Measurements from ENCODE around the gene MAPKBP1.
"Not testable (repeated sequence)": the region's sequence is repeated elsewhere in the genome, so short reads cannot be mapped to it uniquely, and the experiment has no call there.

MAPKBP1 gene, protein sequence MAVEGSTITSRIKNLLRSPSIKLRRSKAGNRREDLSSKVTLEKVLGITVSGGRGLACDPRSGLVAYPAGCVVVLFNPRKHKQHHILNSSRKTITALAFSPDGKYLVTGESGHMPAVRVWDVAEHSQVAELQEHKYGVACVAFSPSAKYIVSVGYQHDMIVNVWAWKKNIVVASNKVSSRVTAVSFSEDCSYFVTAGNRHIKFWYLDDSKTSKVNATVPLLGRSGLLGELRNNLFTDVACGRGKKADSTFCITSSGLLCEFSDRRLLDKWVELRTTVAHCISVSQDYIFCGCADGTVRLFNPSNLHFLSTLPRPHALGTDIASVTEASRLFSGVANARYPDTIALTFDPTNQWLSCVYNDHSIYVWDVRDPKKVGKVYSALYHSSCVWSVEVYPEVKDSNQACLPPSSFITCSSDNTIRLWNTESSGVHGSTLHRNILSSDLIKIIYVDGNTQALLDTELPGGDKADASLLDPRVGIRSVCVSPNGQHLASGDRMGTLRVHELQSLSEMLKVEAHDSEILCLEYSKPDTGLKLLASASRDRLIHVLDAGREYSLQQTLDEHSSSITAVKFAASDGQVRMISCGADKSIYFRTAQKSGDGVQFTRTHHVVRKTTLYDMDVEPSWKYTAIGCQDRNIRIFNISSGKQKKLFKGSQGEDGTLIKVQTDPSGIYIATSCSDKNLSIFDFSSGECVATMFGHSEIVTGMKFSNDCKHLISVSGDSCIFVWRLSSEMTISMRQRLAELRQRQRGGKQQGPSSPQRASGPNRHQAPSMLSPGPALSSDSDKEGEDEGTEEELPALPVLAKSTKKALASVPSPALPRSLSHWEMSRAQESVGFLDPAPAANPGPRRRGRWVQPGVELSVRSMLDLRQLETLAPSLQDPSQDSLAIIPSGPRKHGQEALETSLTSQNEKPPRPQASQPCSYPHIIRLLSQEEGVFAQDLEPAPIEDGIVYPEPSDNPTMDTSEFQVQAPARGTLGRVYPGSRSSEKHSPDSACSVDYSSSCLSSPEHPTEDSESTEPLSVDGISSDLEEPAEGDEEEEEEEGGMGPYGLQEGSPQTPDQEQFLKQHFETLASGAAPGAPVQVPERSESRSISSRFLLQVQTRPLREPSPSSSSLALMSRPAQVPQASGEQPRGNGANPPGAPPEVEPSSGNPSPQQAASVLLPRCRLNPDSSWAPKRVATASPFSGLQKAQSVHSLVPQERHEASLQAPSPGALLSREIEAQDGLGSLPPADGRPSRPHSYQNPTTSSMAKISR (N-terminal part only)

DNA sequence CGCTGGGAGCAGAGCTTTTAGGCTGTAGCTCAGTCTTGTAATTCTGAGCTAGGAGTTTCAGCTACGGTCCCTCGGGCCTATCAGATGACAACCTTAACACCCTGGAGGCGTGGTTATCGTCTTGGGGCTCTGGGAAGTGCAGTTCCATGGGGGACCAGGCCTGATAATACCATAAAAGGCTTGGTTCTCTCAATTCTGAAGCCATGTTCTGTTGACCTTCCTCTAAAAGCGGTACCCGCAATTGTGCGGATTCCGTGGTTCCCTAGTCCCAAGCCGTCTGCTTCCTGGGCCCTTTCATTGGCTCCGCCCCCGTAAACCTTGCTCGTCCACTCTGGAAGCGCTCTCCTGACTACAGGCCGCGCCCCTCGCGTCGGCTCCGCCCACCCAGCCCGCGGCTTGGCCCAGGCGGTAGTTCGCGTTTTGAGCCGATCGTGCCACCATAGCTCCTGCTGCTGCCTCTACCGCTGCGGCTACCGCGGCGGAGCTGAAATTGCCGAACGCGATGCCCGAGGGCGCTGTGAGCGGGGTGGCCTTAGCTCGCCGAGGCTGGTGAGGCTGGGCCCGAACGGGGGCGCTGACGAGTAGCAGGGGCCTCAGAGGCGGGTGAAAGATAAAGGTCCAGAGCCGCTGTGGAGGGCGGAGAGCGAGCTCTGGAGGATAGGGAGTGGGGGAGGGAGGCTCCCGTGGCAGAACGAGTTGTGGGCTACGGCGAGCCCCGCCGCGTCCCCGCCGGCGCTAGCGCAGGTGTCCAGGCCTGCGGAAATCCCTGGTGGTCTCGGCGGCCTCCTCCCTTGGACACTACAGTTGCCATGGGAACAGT lies at the start of gene MAPKBP1:
TSS of gene MAPKBP1 (plus strand) at position 423 of the 820 bp plus-strand sequence. CDS start 792 bp downstream, outside the sequence.
- peak within 1 kb of the TSS; percentile 95 for H3K4me3 Mint-ChIP-seq

DNA sequence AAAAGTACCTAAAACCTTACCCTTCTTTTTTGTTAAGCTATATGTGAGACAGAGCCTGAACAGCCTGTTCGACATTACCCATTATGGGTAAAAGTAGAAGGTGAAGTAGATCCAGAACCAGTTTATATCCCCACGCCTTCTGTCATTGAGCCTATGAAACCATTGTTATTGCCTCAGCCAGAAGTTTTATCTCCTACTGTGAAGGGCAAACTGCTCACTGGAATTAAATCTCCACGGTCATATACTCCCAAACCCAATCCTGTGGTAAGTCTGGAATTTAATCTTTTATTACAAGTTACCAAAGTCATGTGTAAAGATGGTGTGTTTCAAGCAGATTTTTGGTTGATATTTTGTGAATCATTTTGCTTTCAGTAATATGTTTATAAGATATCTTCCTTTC lies 47.1 kb upstream of the MAPKBP1 start:
- Mint-ChIP-seq H3K9me3 (no peaks in the 10 kb centered on the region), H3K4me3 (no peak overlapping the region), H3K4me1 (peaks cover 20% of the 10 kb centered on the region), H3K27ac (ENCODE audit: low read depth) (no peak overlapping the region), H3K36me3 (ENCODE audit: insufficient read depth) (peaks cover 19% of the 10 kb centered on the region), H3K27me3 (no peaks in the 10 kb centered on the region)
- DNase-seq (ENCODE audit: low spot score in 2 of 2), result no peak
- no peak for ATAC-seq (replicated peaks; ENCODE audit: extremely low read depth, poor library complexity, severe bottlenecking)

More for the DNA sequence above, at the start of gene MAPKBP1:
- Mint-ChIP-seq H3K36me3 (ENCODE audit: insufficient read depth) (peaks cover 17% of the 10 kb centered on the region), H3K9me3 (no peaks in the 10 kb centered on the region), H3K4me1 (peaks cover 63% of the 10 kb centered on the region), H3K27ac (ENCODE audit: low read depth) (peak within 1 kb of the TSS; percentile 86), H3K27me3 (no peaks in the 10 kb centered on the region)
- DNase-seq (ENCODE audit: low spot score in 2 of 2), result peak; percentile 97
- peak; percentile 89 for ATAC-seq (replicated peaks; ENCODE audit: extremely low read depth, poor library complexity, severe bottlenecking)

DNA sequence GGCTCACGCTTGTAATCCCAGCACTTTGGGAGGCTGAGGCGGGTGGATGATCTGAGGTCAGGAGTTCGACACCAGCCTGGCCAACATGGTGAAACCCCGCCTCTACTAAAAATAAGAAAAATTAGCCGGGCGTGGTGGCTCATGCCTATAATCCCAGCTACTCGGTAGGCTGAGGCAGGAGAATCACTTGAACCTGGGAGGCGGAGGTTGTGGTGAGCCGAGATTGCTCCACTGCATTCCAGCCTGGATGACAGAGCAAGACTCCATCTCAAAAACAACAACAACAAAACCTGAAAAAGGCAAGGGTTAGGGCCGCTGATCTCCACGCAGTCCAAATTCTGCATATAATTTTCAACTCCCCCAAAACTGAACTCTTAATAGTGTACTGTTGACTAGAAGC lies 46.2 kb upstream of the MAPKBP1 start:
- not testable (repeated sequence) for H3K9me3 Mint-ChIP-seq; H3K4me3 Mint-ChIP-seq; ATAC-seq (replicated peaks; ENCODE audit: extremely low read depth, poor library complexity, severe bottlenecking); H3K27me3 Mint-ChIP-seq; H3K27ac Mint-ChIP-seq (ENCODE audit: low read depth); DNase-seq (ENCODE audit: low spot score in 2 of 2)
- peaks cover 20% of the 10 kb centered on the region for H3K4me1 Mint-ChIP-seq
- peaks cover 21% of the 10 kb centered on the region for H3K36me3 Mint-ChIP-seq (ENCODE audit: insufficient read depth)

DNA sequence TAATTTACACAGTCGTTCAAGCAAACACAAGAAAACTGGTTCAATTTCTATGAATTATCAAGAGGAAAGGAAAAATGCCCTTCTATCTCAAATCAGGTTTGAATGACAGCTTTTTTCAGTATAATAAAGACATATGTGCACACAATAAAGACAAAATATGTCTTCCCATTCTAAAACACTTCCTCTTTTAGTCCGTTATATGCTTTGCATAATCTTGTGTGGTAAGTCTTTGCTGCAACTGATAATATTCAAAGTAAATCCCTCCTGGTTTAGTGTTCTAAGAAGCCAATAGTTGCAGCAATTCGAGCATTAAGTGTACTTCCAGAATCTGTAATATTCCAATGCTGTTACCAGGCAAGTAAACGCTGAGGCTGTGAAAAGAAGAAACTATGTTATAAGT lies 43.7 kb upstream of the MAPKBP1 start:
- H3K27ac Mint-ChIP-seq (ENCODE audit: low read depth), result no peak overlapping the region
- ATAC-seq (replicated peaks; ENCODE audit: extremely low read depth, poor library complexity, severe bottlenecking), result no peak

DNA sequence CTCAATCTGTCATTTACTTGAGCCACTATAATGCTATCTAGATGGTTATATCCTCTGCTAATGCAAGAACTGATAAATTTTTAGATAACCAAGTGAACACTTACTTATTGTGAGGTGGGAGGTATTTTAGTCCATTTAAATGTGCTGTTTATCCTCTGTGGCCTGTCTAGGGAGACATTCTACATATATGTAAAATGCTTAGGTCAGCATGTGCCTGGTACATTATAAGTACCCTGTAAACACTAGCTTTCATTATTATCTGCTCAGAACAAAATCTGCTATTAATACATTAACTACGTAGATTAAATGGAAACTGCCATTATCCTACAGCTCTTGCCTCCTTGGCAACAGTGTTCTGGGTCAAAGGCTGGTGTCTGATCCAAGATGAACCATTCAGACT lies 41.8 kb upstream of the MAPKBP1 start:
- H3K36me3 Mint-ChIP-seq (ENCODE audit: insufficient read depth), result peaks cover 47% of the 10 kb centered on the region
- no peak for DNase-seq (ENCODE audit: low spot score in 2 of 2)
- H3K4me3 Mint-ChIP-seq, result no peak overlapping the region
- peaks cover 4% of the 10 kb centered on the region for H3K4me1 Mint-ChIP-seq
- H3K9me3 Mint-ChIP-seq, result no peaks in the 10 kb centered on the region
- no peak overlapping the region for H3K27ac Mint-ChIP-seq (ENCODE audit: low read depth)
- no peaks in the 10 kb centered on the region for H3K27me3 Mint-ChIP-seq
- ATAC-seq (replicated peaks; ENCODE audit: extremely low read depth, poor library complexity, severe bottlenecking), result no peak

More for the DNA sequence above, 43.7 kb upstream of the MAPKBP1 start:
- peaks cover 39% of the 10 kb centered on the region for H3K36me3 Mint-ChIP-seq (ENCODE audit: insufficient read depth)
- peaks cover 8% of the 10 kb centered on the region for H3K4me1 Mint-ChIP-seq
- no peak overlapping the region for H3K4me3 Mint-ChIP-seq
- H3K9me3 Mint-ChIP-seq, result no peaks in the 10 kb centered on the region
- no peak for DNase-seq (ENCODE audit: low spot score in 2 of 2)
- no peaks in the 10 kb centered on the region for H3K27me3 Mint-ChIP-seq

DNA sequence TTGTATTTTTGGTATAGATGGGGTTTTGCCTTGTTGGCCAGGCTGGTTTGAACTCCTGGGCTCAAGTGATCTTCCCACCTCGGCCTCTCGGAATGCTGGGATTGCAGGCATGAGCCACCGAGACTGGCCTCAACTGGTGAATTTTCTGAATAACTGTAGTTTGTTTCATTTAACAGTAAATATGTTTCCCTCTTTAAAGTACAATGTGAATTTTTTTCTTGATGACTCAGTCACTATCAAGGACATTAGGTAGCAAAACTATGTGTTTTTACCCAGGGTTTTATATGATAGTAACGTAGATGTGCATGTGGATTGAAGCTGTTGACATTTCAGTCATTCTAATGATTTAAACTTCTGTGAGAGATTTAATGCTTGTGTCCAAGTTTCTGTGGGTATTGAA lies 40.2 kb upstream of the MAPKBP1 start:
- Mint-ChIP-seq H3K4me3 (no peak overlapping the region), H3K27me3 (no peaks in the 10 kb centered on the region), H3K36me3 (ENCODE audit: insufficient read depth) (peaks cover 51% of the 10 kb centered on the region), H3K9me3 (no peaks in the 10 kb centered on the region), H3K27ac (ENCODE audit: low read depth) (peak overlapping the region; percentile 7), H3K4me1 (peaks cover 4% of the 10 kb centered on the region)
- no peak for ATAC-seq (replicated peaks; ENCODE audit: extremely low read depth, poor library complexity, severe bottlenecking)
- no peak for DNase-seq (ENCODE audit: low spot score in 2 of 2)

DNA sequence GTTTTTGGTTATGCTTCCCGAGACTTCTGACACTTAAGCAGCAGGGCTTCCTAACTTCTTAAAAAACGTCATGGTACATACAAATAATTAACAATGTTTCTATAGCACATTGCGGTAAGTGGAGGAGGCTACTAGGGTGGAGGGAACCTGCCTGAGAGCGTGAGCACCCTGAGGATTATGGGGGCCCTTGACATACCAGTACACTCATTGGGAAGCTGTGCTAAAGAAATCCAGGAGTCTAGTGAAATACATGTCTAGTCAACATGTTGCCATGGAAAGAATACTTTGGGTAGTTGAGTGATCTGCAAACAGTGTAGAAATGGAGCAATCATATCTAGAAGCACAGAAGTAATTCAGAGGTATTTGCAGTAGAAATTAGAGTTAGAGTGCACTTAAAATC lies 39.2 kb upstream of the MAPKBP1 start:
- H3K9me3 Mint-ChIP-seq, result no peaks in the 10 kb centered on the region
- H3K4me3 Mint-ChIP-seq, result no peak overlapping the region
- no peak overlapping the region for H3K27ac Mint-ChIP-seq (ENCODE audit: low read depth)
- no peak for ATAC-seq (replicated peaks; ENCODE audit: extremely low read depth, poor library complexity, severe bottlenecking)
- H3K4me1 Mint-ChIP-seq, result peaks cover 4% of the 10 kb centered on the region
- H3K27me3 Mint-ChIP-seq, result no peaks in the 10 kb centered on the region
- DNase-seq (ENCODE audit: low spot score in 2 of 2), result no peak
- peaks cover 49% of the 10 kb centered on the region for H3K36me3 Mint-ChIP-seq (ENCODE audit: insufficient read depth)

DNA sequence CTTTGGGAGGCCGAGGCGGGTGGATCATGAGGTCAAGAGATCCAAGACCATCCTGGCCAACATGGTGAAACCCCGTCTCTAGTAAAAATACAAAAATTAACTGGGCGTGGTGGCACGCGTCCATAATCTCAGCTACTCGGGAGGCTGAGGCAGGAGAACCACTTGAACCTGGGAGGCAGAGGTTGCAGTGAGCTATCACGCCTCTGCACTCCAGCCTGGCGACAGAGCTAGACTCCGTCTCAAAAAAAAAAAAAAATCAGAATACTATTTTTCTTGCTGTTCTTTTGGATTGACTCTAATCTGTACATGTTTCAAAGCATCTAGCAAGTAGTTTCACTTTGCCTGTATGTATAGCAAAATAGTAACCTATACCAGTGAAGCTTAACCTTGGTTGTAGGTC lies 38.8 kb upstream of the MAPKBP1 start:
- not testable (repeated sequence) for H3K4me3 Mint-ChIP-seq; H3K27me3 Mint-ChIP-seq; H3K9me3 Mint-ChIP-seq; ATAC-seq (replicated peaks; ENCODE audit: extremely low read depth, poor library complexity, severe bottlenecking); H3K4me1 Mint-ChIP-seq; H3K27ac Mint-ChIP-seq (ENCODE audit: low read depth); DNase-seq (ENCODE audit: low spot score in 2 of 2)
- H3K36me3 Mint-ChIP-seq (ENCODE audit: insufficient read depth), result peaks cover 48% of the 10 kb centered on the region

DNA sequence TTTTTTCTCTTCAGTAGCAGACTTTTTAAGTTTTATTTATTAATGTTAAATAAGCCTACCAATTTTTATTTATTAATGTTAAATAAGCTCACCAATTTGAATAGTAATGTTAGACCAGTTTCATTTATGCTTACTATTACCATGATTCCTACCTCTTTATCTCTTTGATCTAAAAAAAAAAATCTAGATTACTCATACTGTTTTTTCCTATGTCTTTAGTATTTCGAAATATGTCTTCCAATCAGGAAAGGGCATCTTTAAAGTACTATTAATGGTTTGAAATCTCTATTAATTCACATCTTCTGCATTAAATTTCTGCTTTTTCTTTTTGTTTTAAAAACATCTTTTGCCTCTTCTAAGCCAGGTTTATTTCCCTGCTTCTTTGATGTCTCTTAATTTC lies 27.5 kb upstream of the MAPKBP1 start:
- no peak for DNase-seq (ENCODE audit: low spot score in 2 of 2)
- H3K4me1 Mint-ChIP-seq, result no peaks in the 10 kb centered on the region
- no peaks in the 10 kb centered on the region for H3K9me3 Mint-ChIP-seq
- H3K4me3 Mint-ChIP-seq, result no peak overlapping the region
- peaks cover 27% of the 10 kb centered on the region for H3K36me3 Mint-ChIP-seq (ENCODE audit: insufficient read depth)
- peak overlapping the region; percentile 35 for H3K27ac Mint-ChIP-seq (ENCODE audit: low read depth)
- no peak for ATAC-seq (replicated peaks; ENCODE audit: extremely low read depth, poor library complexity, severe bottlenecking)
- H3K27me3 Mint-ChIP-seq, result no peaks in the 10 kb centered on the region

DNA sequence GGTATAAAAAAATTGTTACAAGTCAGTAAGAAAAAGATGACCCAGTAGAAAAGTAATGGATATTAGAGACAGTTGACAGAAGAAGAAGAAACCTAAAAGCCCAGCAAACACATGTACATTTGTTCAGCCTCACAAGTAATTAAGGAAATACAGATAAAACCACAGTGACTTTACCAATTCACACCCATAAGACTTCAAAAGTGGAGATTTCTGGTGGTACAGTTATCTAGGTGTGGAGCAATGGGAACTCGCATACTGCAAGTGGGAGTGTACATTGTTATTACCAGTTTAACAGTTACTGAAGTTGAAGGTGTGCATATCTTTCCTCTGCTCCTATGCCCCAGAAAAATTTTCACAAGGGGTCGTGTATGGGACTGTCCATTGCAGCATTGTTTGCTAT lies 18.1 kb upstream of the MAPKBP1 start:
- no peaks in the 10 kb centered on the region for H3K27me3 Mint-ChIP-seq
- H3K36me3 Mint-ChIP-seq (ENCODE audit: insufficient read depth), result peaks cover 40% of the 10 kb centered on the region
- H3K4me1 Mint-ChIP-seq, result no peaks in the 10 kb centered on the region
- H3K27ac Mint-ChIP-seq (ENCODE audit: low read depth), result no peak overlapping the region
- DNase-seq (ENCODE audit: low spot score in 2 of 2), result no peak
- H3K9me3 Mint-ChIP-seq, result no peaks in the 10 kb centered on the region
- no peak for ATAC-seq (replicated peaks; ENCODE audit: extremely low read depth, poor library complexity, severe bottlenecking)
- H3K4me3 Mint-ChIP-seq, result no peak overlapping the region

DNA sequence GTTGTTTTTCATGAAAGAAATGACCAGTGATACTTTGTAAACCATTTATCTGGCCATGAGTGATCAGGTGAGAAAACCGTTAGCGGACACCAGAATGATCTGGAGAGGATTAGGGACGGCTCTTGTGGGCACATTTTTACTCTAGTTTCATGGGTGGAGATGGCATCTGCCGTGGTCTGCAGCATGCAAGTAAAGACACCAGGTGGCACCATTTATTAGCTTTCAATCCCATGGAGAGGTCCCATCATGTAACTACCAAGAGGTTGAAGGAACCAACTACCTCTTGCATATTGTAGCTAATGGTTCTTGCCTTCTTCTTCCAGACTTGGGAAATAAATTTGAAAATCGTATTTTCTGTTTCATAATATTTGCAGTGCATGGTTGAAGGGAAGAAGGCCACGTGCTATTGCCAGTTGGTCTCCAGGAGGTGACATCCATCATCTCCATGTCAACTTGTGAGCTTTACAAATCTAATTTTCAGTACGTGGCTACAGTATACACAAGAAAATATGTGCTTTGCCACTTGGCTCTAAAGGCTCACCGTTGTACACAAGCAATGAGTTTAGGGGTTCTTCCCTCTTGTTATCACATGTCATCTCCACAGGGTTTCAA lies 1.5 kb upstream of the MAPKBP1 start:
- Mint-ChIP-seq H3K36me3 (ENCODE audit: insufficient read depth) (peaks cover 12% of the 10 kb centered on the region), H3K4me1 (peaks cover 49% of the 10 kb centered on the region), H3K9me3 (no peaks in the 10 kb centered on the region), H3K27ac (ENCODE audit: low read depth) (peak overlapping the region; percentile 86), H3K27me3 (no peaks in the 10 kb centered on the region), H3K4me3 (peak overlapping the region; percentile 95)
- ATAC-seq (replicated peaks; ENCODE audit: extremely low read depth, poor library complexity, severe bottlenecking) (peak; percentile 23), DNase-seq (ENCODE audit: low spot score in 2 of 2) (peak; percentile 30 to 62)
